ENCODE measurements around the gene EHD1. TPM values are rescaled to one million over a fixed set of nuclear protein-coding genes. Genes with fewer than 3 reads are reported as not detected.
"Not testable (repeated sequence)": the region's sequence is repeated elsewhere in the genome, so short reads cannot be mapped to it uniquely, and the experiment has no call there.

Gene EHD1
- total RNA-seq, 5 donors from 2014 or later (not counting 1 experiment from before 2014, with no cell fraction given): 126 to 286 (median 269) TPM

GRCh38 chr11:64848214-64848825 is 30.1 kb downstream of the EHD1 start:
- 86% methylated on average over 6 of the region's 6 CpGs for WGBS (ENCODE audit: insufficient coverage)
- peaks cover 6 to 16% of the 10 kb centered on the region in 2 donors for H3K36me3 ChIP-seq (ENCODE audit: control insufficient read depth in 2 of 2, extremely low read depth in 1 of 2, insufficient read depth in 1 of 2, low read length in 1 of 2)
- H3K9me3 ChIP-seq: no peaks in the 10 kb centered on the region
- Mint-ChIP-seq H3K27ac (peak overlapping the region; percentile 90 to 94), H3K36me3 (no peaks in the 10 kb centered on the region), H3K9me3 (no peaks in the 10 kb centered on the region), H3K4me1 (peaks cover 70 to 73% (median 72%) of the 10 kb centered on the region in 3 donors), H3K4me3 (peak overlapping the region in 1 of 3 donors; percentile 45), H3K27me3 (no peaks in the 10 kb centered on the region)
- ATAC-seq (replicated peaks in 1 of 4): no peak
- H3K4me1 ChIP-seq (ENCODE audit: control insufficient read depth in 1 of 2, extremely low read depth in 1 of 2, insufficient read depth in 2 of 2, low read length in 2 of 2): peaks cover 44 to 85% of the 10 kb centered on the region in 2 experiments
- H3K27me3 ChIP-seq (replicated peaks in 1 of 2; ENCODE audit: control insufficient read depth in 2 of 2, extremely low read depth in 1 of 2, insufficient read depth in 2 of 2, low read length in 1 of 2): no peaks in the 10 kb centered on the region
- ChIA-PET CTCF (interaction anchor here (0.5 to 3.5 kb wide), 20 partner anchors 9 to 149 kb away, joined by 3 to 25 read pairs (median 5); partner anchors contain the start of gene SF1 (in 1 of the 2)), POLR2A (interaction anchor here in 1 of 2 donors (0.7 to 1.4 kb wide), 2 partner anchors 10 to 19 kb away, joined by 4 read pairs; no protein-coding TSS in a partner anchor)
- no peak for DNase-seq
- no peak overlapping the region for H3K4me3 ChIP-seq (ENCODE audit: control insufficient read depth in 1 of 2, extremely low read depth in 1 of 2, low read length in 1 of 2)
- H3K27ac ChIP-seq (ENCODE audit: low read length): peak overlapping the region; percentile 93

- no peaks in the 10 kb centered on the region for H3K27me3 Mint-ChIP-seq
- Histone ChIP-seq H3K4me1 (ENCODE audit: control insufficient read depth in 1 of 2, extremely low read depth in 1 of 2, insufficient read depth in 2 of 2, low read length in 2 of 2) (peaks cover 32 to 76% of the 10 kb centered on the region in 2 experiments), H3K36me3 (ENCODE audit: control insufficient read depth in 2 of 2, extremely low read depth in 1 of 2, insufficient read depth in 1 of 2, low read length in 1 of 2) (peaks cover under 1 to 8% of the 10 kb centered on the region in 2 donors), H3K9me3 (no peaks in the 10 kb centered on the region), H3K4me3 (ENCODE audit: control insufficient read depth in 1 of 2, extremely low read depth in 1 of 2, low read length in 1 of 2) (no peak overlapping the region), H3K27ac (ENCODE audit: low read length) (peak overlapping the region; percentile 38), H3K27me3 (replicated peaks in 1 of 2; ENCODE audit: control insufficient read depth in 2 of 2, extremely low read depth in 1 of 2, insufficient read depth in 2 of 2, low read length in 1 of 2) (no peaks in the 10 kb centered on the region)
- WGBS (ENCODE audit: insufficient coverage): 0% methylated on average over 1 of the region's 13 CpGs
- ATAC-seq (replicated peaks in 1 of 4): peak; percentile 56 to 62 (median 59)
- ChIA-PET CTCF (interaction anchor here (0.7 to 3.5 kb wide), 10 partner anchors 15 to 69 kb away, joined by 3 to 25 read pairs (median 4); partner anchors contain the start of gene SF1 (in 1 of the 2)), POLR2A (interaction anchor here in 1 of 2 donors (0.7 kb wide), 1 partner anchor 20 kb away, joined by 4 read pairs; no protein-coding TSS in a partner anchor)
- DNase-seq: peak; percentile 72 to 96 (median 90)
- peak overlapping the region; percentile 28 to 64 for H3K27ac Mint-ChIP-seq
- peaks cover 60 to 64% (median 63%) of the 10 kb centered on the region in 3 donors for H3K4me1 Mint-ChIP-seq
- no peaks in the 10 kb centered on the region for H3K9me3 Mint-ChIP-seq
- H3K36me3 Mint-ChIP-seq: no peaks in the 10 kb centered on the region
- peak overlapping the region in 1 of 3 donors; percentile 26 for H3K4me3 Mint-ChIP-seq
Measured at GRCh38 chr11:64846998-64847666, 31.3 kb downstream of the EHD1 start.

- not testable (repeated sequence) for H3K36me3 ChIP-seq (ENCODE audit: control insufficient read depth in 2 of 2, extremely low read depth in 1 of 2, insufficient read depth in 1 of 2, low read length in 1 of 2); H3K27me3 Mint-ChIP-seq; H3K9me3 Mint-ChIP-seq; H3K27ac ChIP-seq (ENCODE audit: low read length); H3K36me3 Mint-ChIP-seq; H3K27me3 ChIP-seq (replicated peaks in 1 of 2; ENCODE audit: control insufficient read depth in 2 of 2, extremely low read depth in 1 of 2, insufficient read depth in 2 of 2, low read length in 1 of 2); H3K9me3 ChIP-seq; DNase-seq; ATAC-seq (replicated peaks in 1 of 4); H3K4me3 ChIP-seq (ENCODE audit: control insufficient read depth in 1 of 2, extremely low read depth in 1 of 2, low read length in 1 of 2)
- H3K27ac Mint-ChIP-seq: peak overlapping the region; percentile 8 to 87
- peaks cover 19 to 62% of the 10 kb centered on the region in 2 experiments for H3K4me1 ChIP-seq (ENCODE audit: control insufficient read depth in 1 of 2, extremely low read depth in 1 of 2, insufficient read depth in 2 of 2, low read length in 2 of 2)
- peaks cover 46 to 50% (median 50%) of the 10 kb centered on the region in 3 donors for H3K4me1 Mint-ChIP-seq
- WGBS (ENCODE audit: insufficient coverage): 96% methylated on average over 3 of the region's 8 CpGs
- H3K4me3 Mint-ChIP-seq: peak overlapping the region; percentile 58 to 85 (median 66)
- POLR2A ChIA-PET: interaction anchor here in 1 of 2 donors (0.6 kb wide), 1 partner anchor 49 kb away, joined by 8 read pairs; no protein-coding TSS in a partner anchor
- CTCF ChIA-PET: interaction anchor here in 1 of 2 donors (0.6 to 1.2 kb wide), 5 partner anchors 9 to 48 kb away, joined by 3 to 4 read pairs (median 4); no protein-coding TSS in a partner anchor
Measured at GRCh38 chr11:64845776-64846129, 32.7 kb downstream of the EHD1 start.

DNA sequence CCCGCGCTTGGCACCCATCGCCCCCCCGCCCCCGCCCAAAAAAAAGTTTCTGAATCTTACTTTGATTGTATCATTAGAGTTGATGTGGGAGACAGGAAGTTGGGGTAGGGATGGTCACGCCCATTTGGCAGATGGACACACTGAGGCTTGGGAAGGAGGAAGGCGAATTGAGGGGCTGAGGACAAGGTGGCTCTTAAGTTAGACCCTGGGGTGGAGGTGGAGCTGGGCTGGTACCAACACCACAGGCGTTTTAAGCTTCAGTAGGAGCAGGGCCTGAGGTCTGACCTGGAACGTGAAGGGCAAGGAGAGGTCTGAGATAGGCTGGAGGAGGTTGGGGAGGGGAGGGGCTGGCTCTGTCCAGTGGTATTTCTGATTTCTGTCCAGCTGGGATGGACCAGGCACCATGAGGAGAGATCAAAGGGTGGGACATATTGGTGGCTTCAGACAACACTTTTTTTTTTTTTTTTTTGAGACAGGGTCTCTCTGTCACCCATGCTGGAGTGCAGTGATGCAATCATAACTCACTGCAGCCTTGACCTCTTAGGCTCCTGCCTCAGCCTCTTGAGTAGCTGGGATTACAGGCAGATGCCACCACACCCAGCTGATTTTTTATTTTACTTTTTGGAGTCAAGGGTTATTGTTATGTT is 33.2 kb downstream of the EHD1 start:
- no peak for ATAC-seq (replicated peaks in 1 of 4)
- Histone ChIP-seq H3K36me3 (ENCODE audit: control insufficient read depth in 2 of 2, extremely low read depth in 1 of 2, insufficient read depth in 1 of 2, low read length in 1 of 2) (peaks cover 0 to under 1% of the 10 kb centered on the region in 2 donors), H3K27ac (ENCODE audit: low read length) (peak overlapping the region; percentile 76), H3K4me1 (ENCODE audit: control insufficient read depth in 1 of 2, extremely low read depth in 1 of 2, insufficient read depth in 2 of 2, low read length in 2 of 2) (peaks cover 19 to 57% of the 10 kb centered on the region in 2 experiments), H3K4me3 (ENCODE audit: control insufficient read depth in 1 of 2, extremely low read depth in 1 of 2, low read length in 1 of 2) (peak overlapping the region; percentile 48 to 59), H3K27me3 (replicated peaks in 1 of 2; ENCODE audit: control insufficient read depth in 2 of 2, extremely low read depth in 1 of 2, insufficient read depth in 2 of 2, low read length in 1 of 2) (no peaks in the 10 kb centered on the region), H3K9me3 (no peaks in the 10 kb centered on the region)
- Mint-ChIP-seq H3K9me3 (no peaks in the 10 kb centered on the region), H3K4me3 (peak overlapping the region; percentile 58 to 85 (median 66)), H3K27ac (peak overlapping the region; percentile 85 to 87), H3K27me3 (no peaks in the 10 kb centered on the region), H3K36me3 (no peaks in the 10 kb centered on the region), H3K4me1 (peaks cover 44 to 47% (median 47%) of the 10 kb centered on the region in 3 donors)
- CTCF ChIA-PET: interaction anchor here (0.6 to 1.2 kb wide), 7 partner anchors 8 to 1124 kb away, joined by 3 to 4 read pairs (median 4); no protein-coding TSS in a partner anchor
- POLR2A ChIA-PET: interaction anchor here (0.6 kb wide), 2 partner anchors 50 to 54 kb away, joined by 5 to 8 read pairs; no protein-coding TSS in a partner anchor
- WGBS (ENCODE audit: insufficient coverage): 44% methylated on average over 6 of the region's 9 CpGs
- DNase-seq: no peak

- peaks cover under 1% of the 10 kb centered on the region for H3K36me3 Mint-ChIP-seq
- peak within 1 kb of the TSS; percentile 48 to 59 for H3K4me3 ChIP-seq (ENCODE audit: control insufficient read depth in 1 of 2, extremely low read depth in 1 of 2, low read length in 1 of 2)
- CTCF ChIA-PET: interaction anchor here (0.6 to 1.6 kb wide), 15 partner anchors 28 to 1160 kb away, joined by 3 to 8 read pairs (median 3); partner anchors contain the start of genes MAP4K2 (in 1 of the 2), MEN1 (in 1 of the 2) and PPP2R5B (in 1 of the 2)
Measured at GRCh38 chr11:64844330-64845128, 33.9 kb downstream of the EHD1 start, which contains the start of gene CDC42BPG. TSS of gene CDC42BPG (minus strand) at chr11:64844653. CDS start at chr11:64844569, 84 bp downstream.

More at GRCh38 chr11:64844330-64845128, 33.9 kb downstream of the EHD1 start, which contains the start of gene CDC42BPG:
- no peaks in the 10 kb centered on the region for H3K27me3 Mint-ChIP-seq
- Histone ChIP-seq H3K4me1 (ENCODE audit: control insufficient read depth in 1 of 2, extremely low read depth in 1 of 2, insufficient read depth in 2 of 2, low read length in 2 of 2) (peaks cover 15 to 50% of the 10 kb centered on the region in 2 experiments), H3K27ac (ENCODE audit: low read length) (peak within 1 kb of the TSS; percentile 76), H3K36me3 (ENCODE audit: control insufficient read depth in 2 of 2, extremely low read depth in 1 of 2, insufficient read depth in 1 of 2, low read length in 1 of 2) (peaks cover 3 to 4% of the 10 kb centered on the region in 2 donors), H3K27me3 (replicated peaks in 1 of 2; ENCODE audit: control insufficient read depth in 2 of 2, extremely low read depth in 1 of 2, insufficient read depth in 2 of 2, low read length in 1 of 2) (no peaks in the 10 kb centered on the region), H3K9me3 (no peaks in the 10 kb centered on the region)
- peaks cover 37 to 44% (median 41%) of the 10 kb centered on the region in 3 donors for H3K4me1 Mint-ChIP-seq
- DNase-seq (peak; percentile 45 to 85 (median 68)), ATAC-seq (replicated peaks in 1 of 4) (peak; percentile 72 to 78 (median 73))
- peak within 1 kb of the TSS; percentile 81 to 86 (median 85) for H3K4me3 Mint-ChIP-seq
- peak within 1 kb of the TSS; percentile 85 to 92 for H3K27ac Mint-ChIP-seq
- no peaks in the 10 kb centered on the region for H3K9me3 Mint-ChIP-seq
- POLR2A ChIA-PET: interaction anchor here in 1 of 2 donors (0.6 kb wide), 1 partner anchor 53 kb away, joined by 5 read pairs; no protein-coding TSS in a partner anchor
- 1% methylated on average over 85 of the region's 96 CpGs for WGBS (ENCODE audit: insufficient coverage)

All from T-cell (primary cell).